NB4 (cell line): ENCODE results near the gene LTBP1.

ENCODE experiments used
- DNase-seq: peaks from one replicate; pipeline ENCODE4 v3.0.0; 2010; ENCODE audit warnings: low read depth
- H3K4me3 ChIP-seq: one replicate; pipeline ENCODE4 v1.5.1; 2011; ENCODE audit warnings: mild to moderate bottlenecking, low read depth, low read length, moderate library complexity
- MYC ChIP-seq: IDR thresholded peaks from 2 replicates; pipeline ENCODE4 v1.6.1; 2011; ENCODE audit warnings: low read depth, low read length
- POLR2A ChIP-seq: IDR thresholded peaks from 2 replicates; pipeline ENCODE4 v1.6.1; 2011; ENCODE audit warnings: mild to moderate bottlenecking; ENCODE audit not compliant: insufficient read length; ENCODE audit errors: extremely low read depth
- TF ChIP-seq, protein P1 (sequence below): IDR thresholded peaks from one replicate; pipeline ENCODE4 v1.5.1; 2012; ENCODE audit warnings: low read depth, low read length
- TF ChIP-seq, protein P2 (sequence below): IDR thresholded peaks from 2 replicates; pipeline ENCODE4 v1.6.1; 2011; ENCODE audit warnings: low read depth, low read length

The LTBP1 gene

DNA sequence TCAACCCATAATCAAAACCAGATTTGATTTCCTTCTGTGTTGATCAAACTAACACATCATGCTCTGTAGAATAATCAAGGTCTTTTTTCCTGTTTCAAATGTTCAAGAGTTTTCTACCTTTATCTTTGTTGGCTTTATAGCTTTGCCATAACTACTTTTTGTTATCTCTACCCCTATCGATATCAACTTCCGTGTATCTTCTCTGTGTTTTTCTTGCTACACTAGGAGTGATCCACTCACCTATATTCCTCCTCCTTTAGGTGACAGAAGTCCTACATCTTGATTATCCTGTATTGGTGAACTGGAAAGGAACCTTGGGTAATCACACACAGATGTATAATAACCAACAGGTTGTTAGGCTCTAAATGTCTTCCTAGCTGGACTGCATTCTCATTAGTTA lies 85.5 kb downstream of the LTBP1 start:
- DNase-seq = no peak
- TF ChIP-seq, protein P1, sequence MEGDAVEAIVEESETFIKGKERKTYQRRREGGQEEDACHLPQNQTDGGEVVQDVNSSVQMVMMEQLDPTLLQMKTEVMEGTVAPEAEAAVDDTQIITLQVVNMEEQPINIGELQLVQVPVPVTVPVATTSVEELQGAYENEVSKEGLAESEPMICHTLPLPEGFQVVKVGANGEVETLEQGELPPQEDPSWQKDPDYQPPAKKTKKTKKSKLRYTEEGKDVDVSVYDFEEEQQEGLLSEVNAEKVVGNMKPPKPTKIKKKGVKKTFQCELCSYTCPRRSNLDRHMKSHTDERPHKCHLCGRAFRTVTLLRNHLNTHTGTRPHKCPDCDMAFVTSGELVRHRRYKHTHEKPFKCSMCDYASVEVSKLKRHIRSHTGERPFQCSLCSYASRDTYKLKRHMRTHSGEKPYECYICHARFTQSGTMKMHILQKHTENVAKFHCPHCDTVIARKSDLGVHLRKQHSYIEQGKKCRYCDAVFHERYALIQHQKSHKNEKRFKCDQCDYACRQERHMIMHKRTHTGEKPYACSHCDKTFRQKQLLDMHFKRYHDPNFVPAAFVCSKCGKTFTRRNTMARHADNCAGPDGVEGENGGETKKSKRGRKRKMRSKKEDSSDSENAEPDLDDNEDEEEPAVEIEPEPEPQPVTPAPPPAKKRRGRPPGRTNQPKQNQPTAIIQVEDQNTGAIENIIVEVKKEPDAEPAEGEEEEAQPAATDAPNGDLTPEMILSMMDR = no peak
- TF ChIP-seq, protein P2, sequence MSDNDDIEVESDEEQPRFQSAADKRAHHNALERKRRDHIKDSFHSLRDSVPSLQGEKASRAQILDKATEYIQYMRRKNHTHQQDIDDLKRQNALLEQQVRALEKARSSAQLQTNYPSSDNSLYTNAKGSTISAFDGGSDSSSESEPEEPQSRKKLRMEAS = no peak
- no peak for TF ChIP-seq POLR2A
- TF ChIP-seq MYC = no peak
- H3K4me3 ChIP-seq = no peak overlapping the region

DNA sequence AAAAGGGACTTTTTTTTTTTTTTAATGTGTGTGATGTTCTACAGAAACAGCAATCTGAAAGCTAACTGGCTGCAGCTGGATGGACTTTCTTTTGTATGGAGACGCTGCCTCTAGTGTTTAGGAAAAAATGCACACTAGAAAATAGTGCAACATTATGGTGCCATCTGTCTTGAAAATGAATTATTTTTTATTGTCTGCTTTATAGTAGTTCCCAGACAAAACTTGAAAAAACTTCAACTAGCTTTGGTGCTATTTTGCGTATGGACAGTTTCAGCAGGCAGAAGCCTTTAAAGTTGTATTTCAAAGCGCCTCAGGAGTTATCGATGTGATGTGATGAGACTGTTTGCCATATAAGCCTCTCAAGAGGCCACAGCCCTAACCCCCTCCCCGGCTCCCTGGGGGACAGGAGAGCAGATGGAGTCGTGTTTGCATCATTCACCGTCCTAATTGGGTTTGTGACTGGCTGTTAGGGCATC lies 86.9 kb downstream of the LTBP1 start:
- no peak overlapping the region for H3K4me3 ChIP-seq
- DNase-seq = peak; percentile 17
- TF ChIP-seq POLR2A = no peak
- TF ChIP-seq, protein P2 = no peak
- TF ChIP-seq, protein P1 = no peak
- TF ChIP-seq MYC = no peak

DNA sequence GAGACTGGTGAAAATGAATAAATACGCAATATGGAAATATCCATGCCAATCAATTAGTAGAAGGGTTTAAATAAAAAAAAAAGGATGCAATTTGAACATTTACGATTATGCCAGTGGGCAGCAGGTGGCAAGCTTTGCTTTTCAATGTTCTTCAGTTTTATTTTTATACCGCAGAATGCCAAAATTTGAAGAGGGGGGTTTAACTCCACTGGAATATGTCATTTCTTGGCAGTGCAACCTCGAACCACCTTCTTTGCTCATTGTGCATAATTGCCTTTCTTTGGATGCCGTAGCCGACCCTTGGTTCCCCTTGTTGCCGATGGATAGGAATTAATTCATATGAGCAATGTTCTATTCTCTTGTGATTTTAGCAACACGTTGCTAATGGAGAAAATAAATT lies 88.0 kb downstream of the LTBP1 start:
- DNase-seq = no peak
- TF ChIP-seq, protein P2 = no peak
- TF ChIP-seq POLR2A = no peak
- TF ChIP-seq, protein P1 = no peak
- no peak for TF ChIP-seq MYC
- no peak overlapping the region for H3K4me3 ChIP-seq

DNA sequence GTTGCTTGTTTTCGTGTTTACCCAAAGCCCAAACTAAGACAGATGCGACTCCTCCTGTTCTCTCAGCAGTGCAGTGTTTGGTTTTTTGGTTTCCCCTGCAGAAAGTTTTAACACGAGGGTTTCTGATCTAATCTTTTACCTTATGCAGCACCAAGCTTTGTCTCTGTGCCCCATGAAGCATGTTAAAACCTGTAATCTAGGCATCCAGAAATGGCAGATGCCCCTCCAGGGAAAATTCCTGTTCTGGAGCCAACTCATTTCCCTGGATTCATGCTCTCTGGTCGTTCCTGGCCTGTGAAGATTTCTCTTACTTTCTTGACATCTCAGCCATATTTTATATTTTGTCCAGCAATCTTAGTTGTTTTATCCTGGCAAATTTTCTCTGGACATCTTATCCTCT lies 91.5 kb downstream of the LTBP1 start:
- TF ChIP-seq MYC (no peak), POLR2A (no peak)
- TF ChIP-seq, protein P2 = no peak
- TF ChIP-seq, protein P1 = no peak
- no peak for DNase-seq
- H3K4me3 ChIP-seq = no peak overlapping the region

DNA sequence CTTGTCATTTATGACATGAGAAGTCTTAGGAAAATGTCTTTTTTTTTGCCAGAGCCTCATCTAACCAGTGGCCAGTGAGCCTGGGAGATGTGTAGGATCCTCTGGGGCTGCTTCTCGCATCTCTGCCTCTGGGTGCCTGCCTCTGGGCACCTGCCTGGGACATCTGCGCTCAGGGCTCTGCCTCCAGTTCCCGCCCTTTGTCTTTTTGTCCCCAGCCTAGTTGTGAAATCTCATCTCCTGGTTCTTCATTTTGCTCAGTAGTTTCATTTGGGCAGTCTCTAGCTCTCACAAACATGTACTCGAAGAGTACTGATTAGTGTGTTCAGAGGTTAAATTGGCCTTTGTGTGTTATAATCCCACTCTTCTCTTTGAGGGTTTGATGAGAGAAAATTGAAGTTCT lies 92.0 kb downstream of the LTBP1 start:
- DNase-seq = no peak
- no peak overlapping the region for H3K4me3 ChIP-seq
- TF ChIP-seq MYC (no peak), POLR2A (no peak)
- TF ChIP-seq, protein P2 = no peak
- TF ChIP-seq, protein P1 = no peak

DNA sequence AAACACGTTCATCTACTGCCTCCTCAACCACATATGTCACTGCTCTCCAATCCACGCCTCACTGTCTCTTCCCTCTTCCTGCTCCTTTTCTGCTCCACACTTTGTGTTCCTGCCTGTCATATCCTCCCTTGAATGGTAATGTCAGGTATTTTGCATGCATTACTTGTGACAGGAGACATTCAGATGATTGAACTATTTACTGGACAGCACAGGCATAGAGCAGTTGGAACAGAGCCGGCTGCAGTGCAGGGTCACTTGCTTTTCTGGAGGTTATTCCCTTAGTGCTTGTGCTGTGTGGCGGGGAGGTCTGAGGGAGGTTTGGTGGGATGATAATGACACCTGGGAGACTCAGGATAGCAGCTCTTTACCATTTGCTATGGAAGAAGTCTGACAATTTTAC lies 93.8 kb downstream of the LTBP1 start:
- TF ChIP-seq, protein P1 = no peak
- TF ChIP-seq POLR2A = no peak
- TF ChIP-seq, protein P2 = no peak
- no peak for TF ChIP-seq MYC
- no peak for DNase-seq
- no peak overlapping the region for H3K4me3 ChIP-seq
